ENCODE measurements around the gene VPS8.

DNA sequence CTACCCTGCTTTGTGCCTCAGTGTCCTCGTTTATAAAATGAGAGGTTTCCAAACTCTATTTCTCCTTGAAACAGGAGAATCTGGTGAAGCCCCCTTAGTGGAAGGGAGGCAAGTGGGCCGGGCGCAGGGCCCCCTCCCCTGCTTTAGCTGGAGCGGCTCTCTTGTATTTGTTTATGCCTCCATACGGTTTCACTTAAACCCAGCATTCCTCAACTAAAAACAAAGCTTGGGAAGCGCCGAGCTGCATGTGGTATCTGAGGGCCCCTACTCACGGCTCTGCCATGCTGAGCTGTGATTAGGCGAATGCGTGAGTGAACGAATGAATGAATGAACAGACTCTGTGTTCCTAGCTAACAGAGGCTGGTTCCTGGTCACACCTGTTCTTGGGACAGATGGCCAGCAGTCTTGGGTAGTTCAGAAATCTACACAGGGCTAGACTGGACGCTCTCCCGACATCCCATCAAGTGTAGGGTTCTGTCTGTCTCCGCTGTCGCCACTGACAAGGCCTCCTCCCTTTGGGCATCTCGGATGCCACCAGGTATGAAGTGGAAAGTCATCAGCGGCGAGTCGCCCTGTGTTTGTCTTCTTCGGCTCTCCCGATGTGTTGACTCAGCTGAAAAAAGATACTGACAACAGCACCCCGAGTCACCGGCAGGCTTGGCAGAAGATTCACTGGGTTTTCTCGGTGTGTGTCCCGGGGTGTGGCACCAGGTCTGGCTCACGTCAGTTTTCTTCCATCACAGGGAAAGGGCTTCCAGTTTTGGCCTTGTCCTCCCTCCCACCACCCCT lies 42.4 kb upstream of the VPS8 start:
- TF ChIP-seq CTCF (conservative IDR thresholded peaks at IDR 0.05 in 1 of 2, IDR thresholded peaks at IDR 0.05 in 1 of 2; ENCODE audit: low read depth in 1 of 2, low read length in 2 of 2) = no peak
- no peak for TF ChIP-seq EZH2 (IDR thresholded peaks at IDR 0.05; ENCODE audit: low read length, missing control alignments)
